Measurements from ENCODE around the gene P4HTM.

- no peak for TF ChIP-seq EZH2 (IDR thresholded peaks at IDR 0.05; ENCODE audit: borderline replicate concordance, insufficient read depth, low read depth, low read length, poor library complexity, severe bottlenecking)
- TF ChIP-seq CTCF (IDR thresholded peaks at IDR 0.05) = no peak
Observed at GRCh38 chr3:49001155-49001554, 11.1 kb downstream of the P4HTM start.

Measured in B cell (primary cell).